Mucosa of rectum (tissue), 2 donors: ENCODE results near the gene NSRP1.
"Not testable (repeated sequence)": the region's sequence is repeated elsewhere in the genome, so short reads cannot be mapped to it uniquely, and the experiment has no call there.

Experiments used
- H3K27ac ChIP-seq, 2 donors: one replicate each; pipeline ENCODE4 v1.7.0; 2013; ENCODE audit warnings: inconsistent platforms in 2 of 2, low read depth in 2 of 2, low read length in 2 of 2
- H3K27me3 ChIP-seq, 2 donors: one replicate each; pipeline ENCODE4 v1.7.0; 2013; ENCODE audit warnings: low read length in 2 of 2; ENCODE audit not compliant: control insufficient read depth in 2 of 2, insufficient read depth in 2 of 2
- H3K36me3 ChIP-seq, 2 donors: one replicate each; pipeline ENCODE4 v1.7.0; 2013; ENCODE audit warnings: low read length in 2 of 2; ENCODE audit not compliant: control insufficient read depth in 2 of 2, insufficient read depth in 2 of 2
- H3K4me1 ChIP-seq, 2 donors: one replicate each; pipeline ENCODE4 v1.7.0; 2013; ENCODE audit warnings: low read length in 2 of 2, mild to moderate bottlenecking in 1 of 2; ENCODE audit not compliant: control insufficient read depth in 2 of 2, insufficient read depth in 2 of 2
- H3K4me3 ChIP-seq, 2 donors: one replicate each; pipeline ENCODE4 v1.7.0; 2013; ENCODE audit warnings: low read length in 2 of 2
- H3K9ac ChIP-seq, 2 donors: one replicate each; pipeline ENCODE4 v1.7.0; 2013; ENCODE audit warnings: low read length in 2 of 2, low read depth in 1 of 2, mild to moderate bottlenecking in 1 of 2
- H3K9me3 ChIP-seq, 2 donors: one replicate each; pipeline ENCODE4 v1.7.0; 2013; ENCODE audit warnings: low read length in 2 of 2; ENCODE audit not compliant: control insufficient read depth in 2 of 2
- donor health status: healthy.
- donor health status: Normal muscosa, but diverticular disease.

The NSRP1 gene

GRCh38 chr17:30225919-30226553 is 109.4 kb downstream of the NSRP1 start:
- Histone ChIP-seq H3K4me3 (no peak overlapping the region), H3K9me3 (no peaks in the 10 kb centered on the region), H3K4me1 (peaks cover 2 to 11% of the 10 kb centered on the region in 2 donors), H3K27me3 (peaks cover 0 to 3% of the 10 kb centered on the region in 2 donors), H3K27ac (no peak overlapping the region), H3K9ac (no peak overlapping the region), H3K36me3 (no peaks in the 10 kb centered on the region)

- H3K4me1 ChIP-seq, result peaks cover 2 to 11% of the 10 kb centered on the region in 2 donors
- H3K27me3 ChIP-seq, result peaks cover 0 to 3% of the 10 kb centered on the region in 2 donors
- H3K36me3 ChIP-seq, result no peaks in the 10 kb centered on the region
- no peak overlapping the region for H3K4me3 ChIP-seq
- H3K27ac ChIP-seq, result no peak overlapping the region
- H3K9me3 ChIP-seq, result no peaks in the 10 kb centered on the region
- no peak overlapping the region for H3K9ac ChIP-seq
These were observed 110.3 kb downstream of the NSRP1 start for GRCh38 chr17:30226878-30227277.

DNA sequence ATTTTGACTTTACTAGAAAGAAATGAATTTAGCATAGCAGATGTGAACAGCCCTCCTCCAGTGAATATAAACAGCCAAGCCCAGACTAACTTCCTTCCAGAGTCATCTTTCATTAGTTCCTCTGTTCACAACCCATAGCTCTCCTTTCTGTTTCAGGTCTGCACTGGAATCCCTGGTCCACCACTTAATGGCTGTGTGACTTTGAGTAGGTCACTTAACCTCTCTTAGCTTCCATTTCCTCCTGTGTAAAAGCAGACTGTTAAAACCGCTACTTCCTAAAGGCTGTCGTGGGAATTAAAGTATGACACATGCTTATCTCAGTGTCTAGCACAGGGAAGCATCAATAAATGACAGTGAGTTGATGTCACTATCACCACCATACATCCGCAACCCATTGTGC is 111.4 kb downstream of the NSRP1 start:
- no peaks in the 10 kb centered on the region for H3K36me3 ChIP-seq
- no peaks in the 10 kb centered on the region for H3K9me3 ChIP-seq
- no peak overlapping the region for H3K9ac ChIP-seq
- no peak overlapping the region for H3K4me3 ChIP-seq
- H3K27ac ChIP-seq, result no peak overlapping the region
- H3K27me3 ChIP-seq, result peaks cover 6% of the 10 kb centered on the region in 2 donors
- peaks cover 2 to 7% of the 10 kb centered on the region in 2 donors for H3K4me1 ChIP-seq

- no peaks in the 10 kb centered on the region for H3K9me3 ChIP-seq
- no peaks in the 10 kb centered on the region for H3K36me3 ChIP-seq
- H3K9ac ChIP-seq, result no peak overlapping the region
- peaks cover 0 to 3% of the 10 kb centered on the region in 2 donors for H3K4me1 ChIP-seq
- no peak overlapping the region for H3K4me3 ChIP-seq
- H3K27ac ChIP-seq, result no peak overlapping the region
- H3K27me3 ChIP-seq, result peaks cover 8 to 14% of the 10 kb centered on the region in 2 donors
These were observed 112.4 kb downstream of the NSRP1 start for GRCh38 chr17:30229012-30229411.

GRCh38 chr17:30230009-30230408 is 113.4 kb downstream of the NSRP1 start:
- H3K9ac ChIP-seq, H3K4me3 ChIP-seq, H3K27ac ChIP-seq, H3K4me1 ChIP-seq, H3K36me3 ChIP-seq, H3K9me3 ChIP-seq: not testable (repeated sequence)
- peaks cover 13 to 14% of the 10 kb centered on the region in 2 donors for H3K27me3 ChIP-seq

- Histone ChIP-seq H3K27ac (no peak overlapping the region), H3K4me1 (peaks cover 3 to 8% of the 10 kb centered on the region in 2 donors), H3K27me3 (peaks cover 13 to 14% of the 10 kb centered on the region in 2 donors), H3K4me3 (no peak overlapping the region), H3K9me3 (no peaks in the 10 kb centered on the region), H3K9ac (no peak overlapping the region), H3K36me3 (no peaks in the 10 kb centered on the region)
These were observed 114.0 kb downstream of the NSRP1 start for GRCh38 chr17:30230596-30231125.

DNA sequence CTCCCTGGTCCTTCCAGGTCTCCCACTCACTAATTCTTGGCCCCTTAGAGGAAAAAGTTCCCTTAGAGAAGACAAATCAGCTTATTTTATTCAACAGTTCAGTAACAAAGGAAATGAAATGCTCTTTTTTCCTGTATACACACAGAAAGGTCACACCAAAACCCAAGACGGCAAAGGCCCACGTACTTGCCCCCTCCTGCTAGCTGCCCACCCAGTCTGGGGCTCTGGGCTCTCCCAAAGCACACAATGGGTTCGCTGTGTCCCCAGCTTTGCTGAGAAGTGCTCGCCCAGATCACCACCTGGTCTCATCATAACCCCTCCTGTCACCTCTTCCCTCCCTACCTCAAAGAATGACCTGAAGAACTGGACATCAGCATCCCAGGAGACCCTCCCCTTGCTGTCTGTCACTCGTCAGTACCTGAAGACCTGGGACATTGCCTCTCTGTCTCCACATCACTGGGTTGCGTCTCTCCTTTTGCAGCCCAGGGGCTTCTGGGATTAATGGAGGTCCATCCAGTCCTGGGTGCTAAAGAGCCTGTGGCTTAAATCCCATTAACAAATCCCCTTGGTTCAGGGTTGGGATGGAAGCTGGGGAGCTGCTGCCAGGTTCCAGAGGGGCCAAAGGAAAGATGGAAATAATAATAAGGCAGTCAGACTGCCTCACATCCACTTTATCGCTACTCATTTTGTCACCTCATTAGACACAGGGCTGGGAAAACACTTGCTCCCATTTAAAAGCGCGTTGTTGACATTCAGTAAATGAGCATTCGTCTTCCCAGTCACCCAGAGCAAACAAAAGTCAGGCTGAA is 115.6 kb downstream of the NSRP1 start:
- no peak overlapping the region for H3K27ac ChIP-seq
- no peak overlapping the region for H3K9ac ChIP-seq
- peaks cover 17 to 18% of the 10 kb centered on the region in 2 donors for H3K27me3 ChIP-seq
- H3K9me3 ChIP-seq, result no peaks in the 10 kb centered on the region
- no peak overlapping the region for H3K4me3 ChIP-seq
- no peaks in the 10 kb centered on the region for H3K36me3 ChIP-seq
- peaks cover 7 to 15% of the 10 kb centered on the region in 2 donors for H3K4me1 ChIP-seq

DNA sequence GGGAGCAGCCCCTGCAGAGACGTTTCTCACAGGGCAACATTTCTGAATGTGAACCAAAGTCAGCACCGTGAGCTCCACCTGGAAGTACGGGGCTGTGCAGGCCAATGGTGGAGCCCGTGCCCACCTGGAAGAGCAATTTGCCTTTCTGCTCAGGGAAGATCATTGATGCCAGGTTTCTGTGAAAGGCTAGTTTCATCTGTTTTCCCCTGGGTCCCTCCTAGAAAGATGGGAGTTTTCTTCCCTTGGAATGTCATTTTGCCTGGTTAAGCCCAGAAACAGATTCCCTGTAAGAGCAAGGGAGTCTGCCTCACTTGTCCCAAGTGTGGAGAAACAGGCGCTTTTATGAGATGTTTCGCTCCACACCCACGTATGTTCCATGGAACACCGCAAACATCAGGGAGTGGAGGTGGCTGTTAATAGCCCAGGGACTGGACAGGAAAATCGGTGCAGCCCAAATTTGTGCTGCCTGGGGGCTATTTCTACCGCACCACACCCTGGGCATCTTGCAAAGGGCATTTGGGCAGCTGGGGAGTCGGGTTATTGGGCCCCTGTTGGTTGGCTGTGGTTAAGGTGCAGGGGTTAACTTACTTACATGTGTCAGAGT is 116.3 kb downstream of the NSRP1 start:
- Histone ChIP-seq H3K36me3 (no peaks in the 10 kb centered on the region), H3K27ac (no peak overlapping the region), H3K4me3 (no peak overlapping the region), H3K4me1 (peaks cover 7 to 20% of the 10 kb centered on the region in 2 donors), H3K9me3 (no peaks in the 10 kb centered on the region), H3K9ac (no peak overlapping the region), H3K27me3 (peaks cover 23 to 25% of the 10 kb centered on the region in 2 donors)

GRCh38 chr17:30234296-30234695 is 117.7 kb downstream of the NSRP1 start:
- Histone ChIP-seq H3K9me3 (no peaks in the 10 kb centered on the region), H3K9ac (no peak overlapping the region), H3K4me3 (no peak overlapping the region), H3K27ac (no peak overlapping the region), H3K36me3 (no peaks in the 10 kb centered on the region), H3K27me3 (peaks cover 23 to 32% of the 10 kb centered on the region in 2 donors), H3K4me1 (peaks cover 4 to 21% of the 10 kb centered on the region in 2 donors)

GRCh38 chr17:30234964-30235363 is 118.3 kb downstream of the NSRP1 start:
- Histone ChIP-seq H3K9me3 (no peaks in the 10 kb centered on the region), H3K9ac (no peak overlapping the region), H3K27ac (no peak overlapping the region), H3K27me3 (peaks cover 23 to 32% of the 10 kb centered on the region in 2 donors), H3K4me3 (peak overlapping the region; percentile 1 to 37), H3K36me3 (no peaks in the 10 kb centered on the region), H3K4me1 (peaks cover 4 to 21% of the 10 kb centered on the region in 2 donors)
